Smooth muscle cell of the umbilical artery (primary cell): ENCODE data around the gene NELFA. TPM values are rescaled to one million over a fixed set of nuclear protein-coding genes. Genes with fewer than 3 reads are reported as not detected.

Experiments
- total RNA-seq: library from RNA; depleted of rRNA; stranded (reverse); fragments of >200 nt; gene quantifications from 2 replicates; pipeline ENCODE4 v1.2.3, GENCODE V29; 2014

The NELFA gene
- 11.0 and 17.5 TPM in 2 replicates for total RNA-seq

GRCh38 chr4:2008921-2009650 is at the start of gene NELFA:
NELFA (minus strand) TSS chr4:2008974; CDS start chr4:2008959, 15 bp downstream.

Other genes starting within 250 kb of the NELFA start
- gene FGFR3, start 215.7 kb downstream of the NELFA start, total RNA-seq, result 0.59 and 1.3 TPM in 2 replicates
- gene LETM1, start 152.8 kb downstream of the NELFA start, total RNA-seq, result 68.0 and 86.5 TPM in 2 replicates
- gene NSD2, start 137.6 kb downstream of the NELFA start, total RNA-seq, result 28.2 and 88.2 TPM in 2 replicates
- 0.14 and 0.30 TPM in 2 replicates for gene NAT8L, start 50.4 kb upstream of the NELFA start, total RNA-seq
- 7.4 and 11.9 TPM in 2 replicates for gene HAUS3, start 233.1 kb upstream of the NELFA start, total RNA-seq
- 5.3 TPM in 2 replicates for gene POLN, start 233.1 kb upstream of the NELFA start, total RNA-seq